SH-SY5Y (cell line): ENCODE measurements around the gene SPAG9.

Experiments
- GATA2 ChIP-seq: IDR thresholded peaks from 2 replicates; pipeline ENCODE4 v1.6.1; 2011; ENCODE audit warnings: mild to moderate bottlenecking, low read depth, low read length
- GATA3 ChIP-seq: IDR thresholded peaks from 2 replicates; pipeline ENCODE4 v1.6.1; 2011; ENCODE audit warnings: low read depth, mild to moderate bottlenecking, low read length, moderate library complexity

Gene SPAG9

DNA sequence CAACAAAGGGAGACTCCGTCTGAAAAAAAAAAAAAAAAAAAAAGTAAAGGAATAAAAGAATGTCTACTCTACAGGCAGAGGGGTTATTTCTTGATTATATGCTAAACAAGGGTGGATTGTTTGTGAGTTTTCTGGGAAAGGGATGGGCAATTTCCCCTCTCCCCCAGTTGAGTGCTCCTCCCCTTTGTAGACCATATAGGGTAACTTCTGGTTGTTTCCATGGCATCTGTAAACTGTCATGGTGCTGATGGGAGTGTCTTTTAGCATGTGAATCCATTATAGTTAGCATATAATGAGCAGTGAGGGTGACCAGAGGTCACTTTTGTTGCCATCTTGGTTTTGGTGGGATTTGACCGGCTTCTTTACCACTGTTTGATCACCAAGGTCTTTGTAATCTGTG, 28.5 kb upstream of the SPAG9 start:
- TF ChIP-seq GATA2: no peak
- no peak for TF ChIP-seq GATA3

DNA sequence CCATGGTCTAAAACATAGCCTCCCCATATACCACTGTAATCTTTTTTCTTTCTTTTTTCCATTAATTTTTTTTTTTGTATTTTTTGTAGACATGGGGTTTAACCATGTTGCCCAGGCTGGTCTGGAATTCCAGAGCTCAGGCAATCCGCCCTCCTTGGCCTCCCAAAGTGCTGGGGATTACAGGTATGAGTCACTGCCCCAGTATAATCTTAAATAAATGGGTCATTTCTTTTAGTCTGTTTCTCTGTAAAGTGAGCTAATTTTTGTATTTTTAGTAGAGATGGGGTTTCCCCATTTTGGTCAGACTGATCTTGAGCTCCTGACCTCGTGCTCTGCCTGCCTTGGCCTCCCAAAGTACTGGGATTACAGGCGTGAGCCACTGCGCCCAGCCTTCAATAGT, 27.0 kb upstream of the SPAG9 start:
- TF ChIP-seq GATA2 (no peak), GATA3 (no peak)

DNA sequence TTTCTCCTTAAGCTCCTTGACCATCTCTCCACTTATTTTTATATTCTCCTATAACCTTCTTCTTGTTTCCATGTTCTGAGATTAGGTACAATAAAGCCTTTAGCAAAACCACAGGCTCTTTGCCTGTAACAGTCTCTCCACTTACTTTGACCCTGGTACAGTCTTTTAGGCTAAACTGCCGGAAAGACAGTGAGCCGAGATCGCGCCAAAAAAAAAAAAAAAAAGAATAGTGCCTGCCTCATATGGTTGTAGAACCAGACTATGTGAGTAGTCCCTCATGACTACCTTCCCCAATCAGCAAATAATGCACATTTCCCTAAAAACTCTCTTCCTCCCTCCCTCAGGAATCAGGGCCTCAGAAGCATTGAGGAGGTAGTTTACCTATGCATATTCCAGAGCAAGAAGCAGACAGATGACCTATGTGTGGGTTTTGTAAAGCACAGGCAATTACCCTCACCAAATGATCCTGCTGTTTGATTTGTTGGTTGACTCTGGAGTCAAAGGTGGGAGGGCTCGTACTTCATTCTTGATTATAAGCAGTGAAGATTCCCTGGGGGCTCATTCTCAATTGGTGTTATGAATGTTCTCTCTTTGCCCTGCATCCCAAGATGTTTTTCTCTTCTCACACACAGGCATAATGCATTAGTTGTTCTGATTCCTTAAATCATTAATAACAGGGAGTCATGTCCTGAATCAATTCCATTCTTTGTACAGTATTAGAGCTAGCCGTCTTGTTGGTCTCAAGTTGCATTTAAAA, 23.8 kb upstream of the SPAG9 start:
- TF ChIP-seq GATA2 (no peak), GATA3 (no peak)

DNA sequence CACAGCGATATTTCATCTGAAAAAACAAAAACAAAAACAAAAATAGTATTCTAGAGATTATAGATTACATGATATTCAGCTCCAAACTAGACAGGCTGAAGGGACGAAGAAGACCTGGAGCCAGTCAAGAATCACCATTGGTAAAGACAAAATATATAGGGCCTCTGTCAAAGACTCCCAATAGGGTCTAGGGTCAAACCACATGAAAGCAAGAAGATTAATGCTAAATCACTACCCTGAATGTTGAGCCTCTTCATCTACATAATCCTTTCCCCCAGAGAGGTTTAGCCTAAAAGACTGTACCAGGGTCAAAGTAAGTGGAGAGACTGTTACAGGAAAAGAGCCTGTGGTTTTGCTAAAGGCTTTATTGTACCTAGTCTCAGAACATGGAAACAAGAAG, 21.9 kb upstream of the SPAG9 start:
- no peak for TF ChIP-seq GATA3
- no peak for TF ChIP-seq GATA2

DNA sequence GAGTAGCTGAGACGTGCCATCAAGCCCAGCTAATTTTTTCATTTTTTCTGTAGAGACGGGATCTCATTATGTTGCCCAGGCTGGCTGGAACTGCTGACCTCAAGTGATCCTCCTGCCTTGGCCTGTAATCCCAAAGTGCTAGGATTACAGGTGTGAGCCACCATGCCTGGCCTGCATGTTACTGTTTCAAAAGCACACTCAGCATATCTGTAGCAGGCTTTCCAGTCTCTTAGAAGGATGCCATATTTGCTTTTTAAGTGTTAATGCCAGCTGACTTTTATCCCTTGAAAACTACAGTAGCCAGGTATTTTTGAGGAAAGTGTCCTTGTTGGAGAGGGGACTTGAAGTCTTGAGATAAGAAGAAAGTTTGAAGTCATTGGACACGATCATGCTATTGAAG, 15.3 kb upstream of the SPAG9 start:
- no peak for TF ChIP-seq GATA2

DNA sequence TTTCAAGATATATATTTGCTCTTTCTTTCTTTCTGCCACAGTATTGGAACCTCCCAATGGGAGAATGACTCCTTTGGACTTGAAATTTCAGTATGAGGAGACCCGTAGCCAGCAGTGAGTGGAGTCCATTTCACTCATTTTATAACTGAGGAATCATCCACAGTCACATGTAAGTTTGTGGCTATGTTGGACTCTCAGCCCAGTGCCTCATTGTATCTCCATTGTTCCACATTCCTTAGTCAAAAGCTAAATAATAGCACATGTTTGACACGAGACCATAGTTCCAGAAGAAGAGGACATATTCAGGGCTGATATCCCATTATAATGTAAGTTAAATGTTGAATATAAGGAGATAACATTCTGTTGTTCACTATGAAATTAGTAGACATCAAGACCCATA, 12.7 kb upstream of the SPAG9 start:
- no peak for TF ChIP-seq GATA3
- TF ChIP-seq GATA2: no peak

DNA sequence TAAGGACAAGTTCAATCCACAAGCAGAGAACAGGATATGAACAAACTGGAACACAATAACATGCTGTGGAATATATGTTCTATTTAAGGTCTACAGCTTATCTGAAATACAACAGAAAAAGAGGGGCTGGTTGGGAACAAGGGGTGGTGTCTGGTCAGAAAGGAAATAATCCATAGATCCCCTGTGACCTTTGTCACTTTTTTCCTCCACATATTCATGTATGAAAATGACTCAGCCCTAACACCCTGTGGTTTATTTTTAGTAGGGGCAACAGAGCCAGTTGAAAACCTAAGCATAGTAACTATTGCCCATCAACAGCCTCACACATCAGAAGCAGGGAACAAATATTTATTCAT, 12.3 kb upstream of the SPAG9 start:
- TF ChIP-seq GATA2: no peak
- TF ChIP-seq GATA3: no peak

DNA sequence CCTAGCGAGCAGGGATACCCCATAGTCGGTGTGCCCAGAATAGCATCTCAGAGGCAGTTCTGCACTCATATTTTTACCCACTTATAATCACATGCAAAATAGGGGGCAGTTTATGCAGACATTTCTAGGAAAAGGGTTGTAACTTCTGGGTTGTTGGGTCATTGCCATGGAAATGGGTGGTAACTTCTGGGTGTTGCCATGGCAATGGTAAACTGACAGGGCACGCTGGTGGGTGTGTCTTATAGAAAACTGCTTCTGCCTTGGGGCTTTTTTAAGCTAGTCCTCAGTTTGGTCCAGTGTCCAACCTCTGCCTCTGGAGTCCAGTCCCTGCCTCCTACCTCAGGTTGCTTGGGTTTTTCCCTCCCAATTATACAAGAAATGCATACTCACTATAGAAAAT, 7.4 kb upstream of the SPAG9 start:
- no peak for TF ChIP-seq GATA2
- TF ChIP-seq GATA3: no peak

DNA sequence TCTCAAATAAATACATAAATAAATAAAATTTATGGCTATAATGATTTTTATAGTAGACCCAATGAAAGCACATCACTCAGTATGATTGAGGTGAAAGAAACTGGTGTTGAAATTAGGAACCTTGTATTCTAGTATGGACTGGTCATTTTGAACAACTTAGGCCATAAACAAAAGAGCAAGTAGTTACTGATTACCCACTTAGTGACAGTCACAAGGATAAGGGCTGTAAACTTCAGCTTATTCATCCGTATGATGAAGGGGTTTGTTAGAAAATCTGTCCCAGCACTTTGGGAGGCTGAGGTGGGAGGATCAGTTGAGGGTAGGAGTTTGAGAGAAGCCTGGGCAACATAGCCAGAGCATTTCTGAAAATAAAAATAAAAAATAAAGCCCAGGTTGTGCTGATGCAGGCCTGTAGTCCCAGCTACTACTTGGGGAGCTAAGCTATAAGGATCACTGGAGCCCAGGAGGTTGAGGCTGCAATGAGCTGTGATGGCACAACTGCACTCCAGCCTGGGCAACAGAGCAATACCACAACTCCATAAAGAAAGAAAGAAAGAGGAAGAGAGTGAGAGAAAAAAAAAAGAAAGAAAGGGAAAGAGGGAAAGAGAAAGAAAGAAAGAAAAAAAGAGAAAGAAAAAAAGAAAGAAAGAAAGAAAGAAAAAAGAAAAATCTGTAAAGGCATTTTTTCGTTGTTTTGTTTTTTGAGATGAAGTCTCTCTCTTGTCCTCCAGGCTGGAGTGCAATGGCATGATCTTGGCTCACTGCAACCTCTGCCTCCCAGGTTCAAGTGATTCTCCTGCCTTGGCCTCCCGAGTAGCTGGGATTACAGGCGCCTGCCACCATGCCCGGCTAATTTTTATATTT, 4.2 kb upstream of the SPAG9 start:
- TF ChIP-seq GATA3 (no peak), GATA2 (no peak)

DNA sequence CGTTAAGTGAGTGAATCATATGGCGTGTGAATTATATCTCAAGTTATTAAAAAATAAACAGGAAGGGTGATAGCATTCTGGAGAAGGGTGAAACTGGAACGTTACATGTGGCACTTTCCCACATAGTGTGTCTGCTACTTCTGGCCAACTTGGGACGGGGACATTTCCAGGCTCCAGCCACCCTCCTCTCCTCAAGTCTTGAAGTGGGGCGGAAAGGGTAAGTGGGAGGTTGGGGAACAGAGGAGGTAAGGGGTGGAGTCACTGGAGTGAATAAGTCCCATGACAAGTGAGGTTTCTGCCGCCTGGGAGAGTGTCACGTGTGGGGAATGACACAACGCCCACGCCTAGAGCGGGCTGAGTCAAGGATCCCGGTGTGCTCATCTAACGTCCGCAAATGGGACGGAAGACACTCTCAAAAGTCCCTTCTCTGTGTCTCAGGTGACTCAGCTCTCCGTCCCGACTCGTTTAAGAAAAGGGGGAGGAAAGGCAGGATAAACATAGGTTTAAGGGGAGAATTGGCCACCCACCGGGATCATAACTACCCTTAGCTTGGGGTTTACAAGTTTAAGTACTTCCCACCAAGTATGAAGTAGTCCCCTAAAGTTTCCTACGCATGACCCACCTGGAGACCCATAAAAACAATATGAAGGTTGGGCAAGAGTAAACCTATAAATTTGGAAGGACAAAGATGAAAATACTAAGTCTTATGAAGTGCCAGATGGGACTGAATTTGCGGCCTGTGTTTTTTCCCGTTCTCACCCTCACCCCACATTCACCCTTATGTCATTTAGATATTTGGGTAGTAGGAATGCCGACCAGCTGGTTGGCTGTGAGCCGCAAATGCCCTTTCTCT, 1.2 kb upstream of the SPAG9 start:
- TF ChIP-seq GATA2: no peak
- TF ChIP-seq GATA3: no peak

DNA sequence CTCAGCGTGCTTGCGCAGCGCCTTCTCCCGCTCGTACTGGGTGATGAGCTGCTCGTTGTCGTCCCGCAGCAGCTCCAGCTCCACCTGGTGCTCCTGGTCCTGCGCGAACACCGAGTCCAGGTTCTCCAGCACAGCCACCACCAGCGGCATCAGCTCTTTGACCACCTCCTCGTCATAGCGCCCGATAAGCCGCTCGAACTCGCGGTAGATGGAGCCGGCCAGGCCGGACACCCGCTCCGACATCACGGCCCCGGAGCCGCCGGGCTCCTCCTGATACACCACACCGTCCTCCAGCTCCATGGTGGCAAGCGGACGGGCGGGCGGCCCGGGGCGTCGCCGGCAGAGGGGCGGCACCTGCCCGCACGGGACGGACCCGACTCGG, 320 bp downstream of the SPAG9 start:
- no peak for TF ChIP-seq GATA2
- no peak for TF ChIP-seq GATA3

DNA sequence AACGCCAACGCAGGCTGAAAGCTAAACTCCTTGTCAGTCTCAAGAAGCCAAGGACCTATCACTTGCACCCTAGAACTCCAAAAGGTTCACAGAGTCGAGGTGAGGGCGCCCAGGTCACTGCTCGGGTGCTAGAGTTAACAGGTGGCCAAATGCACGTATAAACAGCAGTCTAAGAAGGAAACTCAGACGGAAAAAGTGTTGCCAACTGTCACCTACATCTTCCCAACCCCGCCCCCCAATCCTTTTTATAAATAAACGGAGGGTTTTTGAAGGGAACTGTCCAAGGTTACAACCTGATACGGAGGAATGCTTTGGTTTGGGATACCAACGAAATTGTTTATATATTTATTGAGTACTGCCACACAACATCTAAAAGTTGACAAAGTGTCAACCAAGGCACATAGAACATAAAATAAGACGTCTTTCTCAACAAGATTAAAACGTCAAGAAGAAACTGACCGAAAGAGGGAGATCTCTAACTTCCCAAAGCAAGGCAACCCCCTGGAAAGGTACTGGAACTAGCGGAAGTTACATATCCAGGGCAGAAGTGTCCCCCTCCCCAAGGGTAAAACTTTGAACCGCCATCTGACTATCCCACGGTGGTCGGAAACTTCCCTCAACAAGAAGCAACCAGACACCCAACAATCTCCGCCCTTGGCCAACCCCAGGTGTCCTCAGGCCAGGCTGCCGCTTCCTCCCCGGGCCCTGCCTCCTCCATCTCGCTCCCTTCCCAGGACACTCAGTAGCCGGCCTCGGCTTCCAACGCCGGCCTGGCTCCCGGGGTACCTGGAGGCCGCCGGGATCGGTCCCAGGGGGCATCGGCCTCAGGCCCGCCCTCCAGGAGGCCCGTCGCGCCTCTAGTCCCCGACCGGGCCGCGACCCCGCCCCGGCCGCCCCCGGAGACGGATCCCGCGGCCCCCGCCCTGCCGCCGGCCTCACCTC, 982 bp downstream of the SPAG9 start:
- TF ChIP-seq GATA3: no peak
- no peak for TF ChIP-seq GATA2

DNA sequence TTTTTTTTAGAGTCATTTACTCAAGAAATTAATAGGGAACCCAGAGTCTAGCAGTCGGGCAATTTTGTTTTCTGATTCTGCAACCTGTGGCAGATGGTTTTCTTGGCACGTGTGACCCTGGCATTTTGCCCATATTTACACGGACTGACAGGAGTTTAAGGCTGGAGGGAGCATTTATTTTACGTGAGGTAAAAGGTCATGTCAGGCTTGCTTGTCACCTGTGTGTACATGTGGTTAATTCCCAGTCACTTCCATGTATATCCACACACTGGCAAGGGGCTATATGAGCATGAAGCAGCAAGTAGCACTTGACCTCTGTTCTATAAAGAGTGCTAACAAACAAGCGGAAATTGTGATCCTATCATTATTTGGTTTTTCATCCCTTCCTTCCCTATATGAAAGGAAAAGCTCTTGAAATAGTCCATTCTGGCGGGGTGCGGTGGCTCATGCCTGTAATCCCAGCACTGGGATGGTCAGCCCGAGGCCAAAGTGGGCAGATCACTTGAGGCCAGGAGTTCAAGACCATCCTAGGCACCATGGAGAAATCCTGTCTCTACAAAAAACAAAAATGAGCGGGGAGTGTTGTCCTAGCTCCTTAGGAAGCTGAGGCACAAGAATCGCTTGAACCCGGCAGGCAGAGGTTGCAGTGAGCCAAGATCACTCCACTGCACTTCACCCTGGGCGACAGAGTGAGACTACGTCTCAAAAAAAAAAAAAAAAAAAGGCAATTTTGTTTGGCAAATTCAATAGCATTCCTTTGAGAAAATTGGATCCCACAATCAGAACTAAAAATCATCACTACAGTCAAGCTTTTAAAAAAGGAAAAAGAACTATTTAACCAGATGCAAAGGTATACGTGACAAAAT, 2.1 kb downstream of the SPAG9 start:
- TF ChIP-seq GATA3 (no peak), GATA2 (no peak)
